K562 (cell line): ENCODE measurements around the gene ZNF581. TPM values are rescaled to one million over a fixed set of nuclear protein-coding genes. Genes with fewer than 3 reads are reported as not detected.
A peak's percentile ranks its signal among the peaks of the same experiment; 100 is the strongest.

Experiments
- CCNT2 ChIP-seq: IDR thresholded peaks from 2 replicates; pipeline ENCODE4 v1.6.1; 2011; ENCODE audit warnings: borderline replicate concordance, low read depth, mild to moderate bottlenecking, moderate library complexity, mixed read lengths, low read length; ENCODE audit not compliant: insufficient read length; ENCODE audit errors: extremely low read depth
- CHD1 ChIP-seq: fragments of 200-600 bp; sonication (generic); IDR thresholded peaks from one replicate; pipeline ENCODE4 v1.6.1; 2012; ENCODE audit warnings: mild to moderate bottlenecking, moderate library complexity, low read length, inconsistent platforms
- EGR1 ChIP-seq: fragments of 450-650 bp; conservative IDR thresholded peaks from 2 replicates; pipeline ENCODE4 v1.6.1; 2017; ENCODE audit warnings: mild to moderate bottlenecking
- HDAC1 ChIP-seq, 2 experiments: fragments of 450-650 bp; IDR thresholded peaks; 2 replicates each; pipeline ENCODE4 v1.6.1; 2016 to 2017; ENCODE audit warnings: inconsistent platforms in 1 of 2, mild to moderate bottlenecking in 1 of 2, moderate library complexity in 1 of 2
- HDGF ChIP-seq: fragments of 450-650 bp; IDR thresholded peaks from 2 replicates; pipeline ENCODE4 v1.6.1; 2016
- ILF3 ChIP-seq: fragments of 450-650 bp; IDR thresholded peaks from 2 replicates; pipeline ENCODE4 v1.6.1; 2018; ENCODE audit warnings: antibody characterized with exemption, mild to moderate bottlenecking, moderate library complexity, borderline replicate concordance
- ILK ChIP-seq: fragments of 450-650 bp; IDR thresholded peaks from 2 replicates; pipeline ENCODE4 v1.6.1; 2016; ENCODE audit warnings: missing genetic modification characterization, low read depth, mild to moderate bottlenecking, missing compliant biosample characterization, moderate library complexity, borderline replicate concordance
- KDM1A ChIP-seq, 2 experiments: fragments of 450-650 bp; IDR thresholded peaks; 2 replicates each; pipeline ENCODE4 v1.6.1; 2016; ENCODE audit warnings: mild to moderate bottlenecking in 2 of 2
- MEF2D ChIP-seq: conservative IDR thresholded peaks from 2 replicates; pipeline ENCODE4 v1.6.1; 2016; ENCODE audit warnings: low read depth, missing genetic modification characterization, missing compliant biosample characterization
- SMAD1 ChIP-seq: fragments of 150-350 bp; IDR thresholded peaks from 2 replicates; pipeline ENCODE4 v1.6.1; 2014; ENCODE audit warnings: low read length, low read depth; ENCODE audit not compliant: partially characterized antibody
- SMARCE1 ChIP-seq: fragments of 450-650 bp; IDR thresholded peaks from 2 replicates; pipeline ENCODE4 v1.7.1; 2016; ENCODE audit warnings: mild to moderate bottlenecking
- TCF7 ChIP-seq: sonication (generic); IDR thresholded peaks from 2 replicates; pipeline ENCODE4 v1.6.1; 2016; ENCODE audit warnings: antibody characterized with exemption, borderline replicate concordance
- ZBTB5 ChIP-seq: fragments of 450-650 bp; IDR thresholded peaks from 2 replicates; pipeline ENCODE4 v1.6.1; 2017; ENCODE audit warnings: antibody characterized with exemption
- ZNF12 ChIP-seq: sonication (generic); formaldehyde crosslinking; IDR thresholded peaks from 2 replicates; pipeline ENCODE4 v1.4.0; 2020; ENCODE audit warnings: mild to moderate bottlenecking, missing genetic modification reagents
- ZNF165 ChIP-seq: fragments of 250-450 bp; sonication (Bioruptor Pico); IDR thresholded peaks from 2 replicates; pipeline ENCODE4 v1.4.0; 2020; ENCODE audit warnings: borderline replicate concordance
- ZNF324 ChIP-seq: fragments of 250-450 bp; sonication (Bioruptor Pico); IDR thresholded peaks from 2 replicates; pipeline ENCODE4 v1.4.0; 2020; ENCODE audit warnings: mild to moderate bottlenecking
- ZNF431 ChIP-seq: sonication (generic); formaldehyde crosslinking; IDR thresholded peaks from 2 replicates; pipeline ENCODE4 v1.8.0; 2022; ENCODE audit warnings: mild to moderate bottlenecking, missing genetic modification reagents
- ZNF561 ChIP-seq: fragments of 450-650 bp; formaldehyde crosslinking; conservative IDR thresholded peaks from 2 replicates; pipeline ENCODE4 v1.4.0; 2020; ENCODE audit warnings: mild to moderate bottlenecking, moderate library complexity
- polyA plus RNA-seq, 8 experiments: library from polyadenylated mRNA; depleted of rRNA in 4 of 8; stranded (reverse) in 5 of 8; unstranded in 3 of 8; fragments of >200 nt; fragmentation: Nextera tagmentation in 2 of 8; fragmentation: Illumina TruSeq in 1 of 8; extraction: Ambion mirVana in 2 of 8; extraction: Trizol in 1 of 8; gene quantifications; 2 replicates each; pipeline versions ENCODE4 v1.2.1 to v1.2.3, GENCODE V29; 2011 to 2014; ENCODE audit warnings: inconsistent platforms in 1 of 8, missing spikeins in 1 of 8
- total RNA-seq, 7 experiments: library from RNA; depleted of rRNA in 6 of 7; stranded (reverse); fragments of >200 nt in 6 of 7; fragmentation: Illumina TruSeq in 2 of 7; extraction: Trizol in 2 of 7; gene quantifications; 2 replicates each; pipeline versions ENCODE4 v1.2.1 to v1.2.3, GENCODE V29; 2011 to 2021; ENCODE audit warnings: low replicate concordance in 1 of 7
- TF ChIP-seq, protein P1 (sequence below): fragments of 150-350 bp; IDR thresholded peaks from 2 replicates; pipeline ENCODE4 v1.6.1; 2014; ENCODE audit warnings: low read depth, mild to moderate bottlenecking, low read length, borderline replicate concordance
- TF ChIP-seq, protein P2 (sequence below): fragments of 450-650 bp; IDR thresholded peaks from 2 replicates; pipeline ENCODE4 v1.6.1; 2018; ENCODE audit warnings: mild to moderate bottlenecking, low read depth; ENCODE audit not compliant: partially characterized antibody

Gene ZNF581
- total and polyA plus RNA-seq, 9 of the 15 experiments (the other 6 are each of a cell fraction or from before 2014, with no cell fraction given): 2.4 to 39.4 (median 15.4) TPM

DNA sequence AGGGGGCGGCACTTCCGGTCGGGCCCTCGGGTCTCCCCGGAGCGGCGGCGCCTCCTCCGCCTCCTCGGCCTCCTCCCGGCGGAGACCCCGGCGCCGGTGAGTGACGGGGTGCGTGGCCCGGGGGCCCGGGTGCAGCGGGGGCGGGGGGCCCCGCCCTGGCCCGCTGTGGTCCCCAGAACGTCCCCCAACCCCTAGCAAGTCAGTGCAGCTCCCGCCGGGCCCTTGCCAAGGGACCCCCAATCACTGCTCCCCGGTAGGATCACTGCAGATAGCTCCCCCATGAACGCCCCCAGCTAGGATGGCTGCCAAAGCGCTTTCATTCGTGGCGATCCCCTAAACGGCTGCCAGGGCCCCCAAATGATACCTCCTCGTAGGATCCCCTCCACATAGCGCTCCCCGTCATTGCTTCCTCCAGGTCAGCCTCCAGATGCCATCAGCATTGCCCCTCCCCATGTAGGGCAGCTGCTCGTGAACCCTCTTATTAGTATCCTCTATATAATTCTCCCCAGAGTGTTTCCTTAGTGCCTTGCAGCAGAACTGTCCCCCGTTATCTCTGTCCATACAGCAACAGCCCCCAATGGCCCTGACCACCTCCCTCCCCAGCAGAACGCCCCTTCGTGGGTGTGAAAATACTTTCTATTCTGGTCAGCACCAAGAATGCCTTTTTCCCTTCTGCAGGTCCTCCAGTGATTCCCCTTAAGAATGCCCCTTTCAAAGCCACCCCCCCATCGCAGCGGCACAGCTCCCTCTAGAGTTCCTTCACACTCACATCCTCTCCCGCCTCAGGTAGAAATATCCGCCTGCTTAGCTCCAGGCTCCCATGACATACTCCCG lies 37.6 kb upstream of the ZNF581 start, which contains the start of gene ZNF865 (continued):
- TF ChIP-seq, protein P1, sequence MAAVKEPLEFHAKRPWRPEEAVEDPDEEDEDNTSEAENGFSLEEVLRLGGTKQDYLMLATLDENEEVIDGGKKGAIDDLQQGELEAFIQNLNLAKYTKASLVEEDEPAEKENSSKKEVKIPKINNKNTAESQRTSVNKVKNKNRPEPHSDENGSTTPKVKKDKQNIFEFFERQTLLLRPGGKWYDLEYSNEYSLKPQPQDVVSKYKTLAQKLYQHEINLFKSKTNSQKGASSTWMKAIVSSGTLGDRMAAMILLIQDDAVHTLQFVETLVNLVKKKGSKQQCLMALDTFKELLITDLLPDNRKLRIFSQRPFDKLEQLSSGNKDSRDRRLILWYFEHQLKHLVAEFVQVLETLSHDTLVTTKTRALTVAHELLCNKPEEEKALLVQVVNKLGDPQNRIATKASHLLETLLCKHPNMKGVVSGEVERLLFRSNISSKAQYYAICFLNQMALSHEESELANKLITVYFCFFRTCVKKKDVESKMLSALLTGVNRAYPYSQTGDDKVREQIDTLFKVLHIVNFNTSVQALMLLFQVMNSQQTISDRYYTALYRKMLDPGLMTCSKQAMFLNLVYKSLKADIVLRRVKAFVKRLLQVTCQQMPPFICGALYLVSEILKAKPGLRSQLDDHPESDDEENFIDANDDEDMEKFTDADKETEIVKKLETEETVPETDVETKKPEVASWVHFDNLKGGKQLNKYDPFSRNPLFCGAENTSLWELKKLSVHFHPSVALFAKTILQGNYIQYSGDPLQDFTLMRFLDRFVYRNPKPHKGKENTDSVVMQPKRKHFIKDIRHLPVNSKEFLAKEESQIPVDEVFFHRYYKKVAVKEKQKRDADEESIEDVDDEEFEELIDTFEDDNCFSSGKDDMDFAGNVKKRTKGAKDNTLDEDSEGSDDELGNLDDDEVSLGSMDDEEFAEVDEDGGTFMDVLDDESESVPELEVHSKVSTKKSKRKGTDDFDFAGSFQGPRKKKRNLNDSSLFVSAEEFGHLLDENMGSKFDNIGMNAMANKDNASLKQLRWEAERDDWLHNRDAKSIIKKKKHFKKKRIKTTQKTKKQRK: no peak
- TF ChIP-seq KDM1A (IDR thresholded peaks at IDR 0.05) (0 out of 4 replicates have a peak, but pooled peaks of 1 of the 2 experiments have one; percentile 15), MEF2D (tag) (no peak), ZBTB5 (no peak), ZNF431 (CRISPR knock-in tag) (no peak), HDGF (0 out of 2 replicates have a peak, but pooled peaks have one; percentile 28), ZNF324 (CRISPR knock-in tag) (no peak), ILF3 (peak; percentile 46; the same call in 1 of the 2 replicates), TCF7 (no peak), EGR1 (peak; percentile 20; the same call in 1 of the 2 replicates), ILK (no peak), SMAD1 (no peak), HDAC1 (IDR thresholded peaks at IDR 0.05) (peak in 1 of 2 experiments; percentile 46; a peak in 1 of 4 replicates), ZNF12 (no peak), SMARCE1 (0 out of 2 replicates have a peak, but pooled peaks have one; percentile 35), CCNT2 (no peak), ZNF165 (CRISPR knock-in tag) (no peak), ZNF561 (CRISPR knock-in tag) (no peak), CHD1 (peak; percentile 87)
- TF ChIP-seq, protein P2, sequence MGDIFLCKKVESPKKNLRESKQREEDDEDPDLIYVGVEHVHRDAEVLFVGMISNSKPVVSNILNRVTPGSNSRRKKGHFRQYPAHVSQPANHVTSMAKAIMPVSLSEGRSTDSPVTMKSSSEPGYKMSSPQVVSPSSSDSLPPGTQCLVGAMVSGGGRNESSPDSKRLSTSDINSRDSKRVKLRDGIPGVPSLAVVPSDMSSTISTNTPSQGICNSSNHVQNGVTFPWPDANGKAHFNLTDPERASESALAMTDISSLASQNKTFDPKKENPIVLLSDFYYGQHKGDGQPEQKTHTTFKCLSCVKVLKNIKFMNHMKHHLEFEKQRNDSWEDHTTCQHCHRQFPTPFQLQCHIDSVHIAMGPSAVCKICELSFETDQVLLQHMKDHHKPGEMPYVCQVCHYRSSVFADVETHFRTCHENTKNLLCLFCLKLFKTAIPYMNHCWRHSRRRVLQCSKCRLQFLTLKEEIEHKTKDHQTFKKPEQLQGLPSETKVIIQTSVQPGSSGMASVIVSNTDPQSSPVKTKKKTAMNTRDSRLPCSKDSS: no peak
